Measurements from ENCODE around the gene DCTPP1. TPM values are rescaled to one million over a fixed set of nuclear protein-coding genes. Genes with fewer than 3 reads are reported as not detected.

The DCTPP1 gene
- total and polyA plus RNA-seq, 4 experiments from 2014 or later = 15.0 to 115 (median 52.5) TPM

- Histone ChIP-seq H3K9me3 (ENCODE audit: control insufficient read depth in 1 of 2, low read length in 2 of 2) (no peaks in the 10 kb centered on the region), H3K36me3 (ENCODE audit: insufficient read depth, low read length) (no peaks in the 10 kb centered on the region), H3K27ac (ENCODE audit: low read depth, low read length) (peak overlapping the region; percentile 96), H3K27me3 (ENCODE audit: insufficient read depth, low read length) (no peaks in the 10 kb centered on the region), H3K4me3 (ENCODE audit: low read length in 2 of 2) (peak overlapping the region; percentile 92 to 94), H3K4me1 (ENCODE audit: insufficient read depth, low read length) (peaks cover 30% of the 10 kb centered on the region)
- intact Hi-C loops (cut with micrococcal nuclease) = loop anchor here (1.0 to 2.0 kb wide), 5 partner anchors 14 to 214 kb away; partner anchors contain the start of genes DCTPP1, FBRS, ITGAL and ZNF768
- ChIA-PET POLR2A (ENCODE audit: partially characterized antibody) (interaction anchor here (0.7 to 29.5 kb wide), 14 partner anchors 10 to 329 kb away, joined by 3 to 1162 read pairs (median 4); partner anchors contain the start of genes DCTPP1, ITGAL and ZNF747), CTCF (ENCODE audit: partially characterized antibody) (interaction anchor here (0.6 to 7.7 kb wide), 7 partner anchors 9 to 346 kb away, joined by 3 to 143 read pairs (median 4); partner anchors contain the start of genes DCTPP1, ITGAL and ZNF747)
- Mint-ChIP-seq H3K27me3 (no peaks in the 10 kb centered on the region), H3K9me3 (no peaks in the 10 kb centered on the region), H3K4me1 (peaks cover 22 to 37% (median 29%) of the 10 kb centered on the region in 4 donors), H3K27ac (peak overlapping the region in 6 of 7 donors; percentile 27 to 90 (median 72)), H3K4me3 (peak overlapping the region; percentile 82 to 97 (median 89)), H3K36me3 (peaks cover 15 to 16% of the 10 kb centered on the region in 2 donors)
- no peak for DNase-seq
Observed at GRCh38 chr16:30444231-30445148, 14.7 kb upstream of the DCTPP1 start.

GRCh38 chr16:30443631-30444030, 13.8 kb upstream of the DCTPP1 start:
- no peaks in the 10 kb centered on the region for H3K9me3 Mint-ChIP-seq
- peaks cover 22 to 35% (median 29%) of the 10 kb centered on the region in 4 donors for H3K4me1 Mint-ChIP-seq
- intact Hi-C loops (cut with micrococcal nuclease) = loop anchor here (2.0 kb wide), 1 partner anchor 83 kb away; the partner anchor contains the start of gene ZNF768

GRCh38 chr16:30439720-30440348, 10.0 kb upstream of the DCTPP1 start:
- Histone ChIP-seq H3K4me1 (ENCODE audit: insufficient read depth, low read length) (peaks cover 19% of the 10 kb centered on the region), H3K4me3 (ENCODE audit: low read length in 2 of 2) (no peak overlapping the region), H3K9me3 (ENCODE audit: control insufficient read depth in 1 of 2, low read length in 2 of 2) (no peaks in the 10 kb centered on the region), H3K27ac (ENCODE audit: low read depth, low read length) (no peak overlapping the region), H3K36me3 (ENCODE audit: insufficient read depth, low read length) (no peaks in the 10 kb centered on the region), H3K27me3 (ENCODE audit: insufficient read depth, low read length) (no peaks in the 10 kb centered on the region)
- peaks cover 12 to 14% of the 10 kb centered on the region in 2 donors for H3K36me3 Mint-ChIP-seq
- DNase-seq = no peak
- intact Hi-C loops (cut with micrococcal nuclease) = no loop called here
- ChIA-PET CTCF (ENCODE audit: partially characterized antibody) (interaction anchor here (1.2 kb wide), 1 partner anchor 158 kb away, joined by 3 read pairs; no protein-coding TSS in a partner anchor), POLR2A (ENCODE audit: partially characterized antibody) (interaction anchor here (1.5 to 29.5 kb wide), 2 partner anchors 22 to 46 kb away, joined by 4 to 1162 read pairs; partner anchors contain the start of gene ITGAL)
- H3K27me3 Mint-ChIP-seq = no peaks in the 10 kb centered on the region
- H3K9me3 Mint-ChIP-seq = no peaks in the 10 kb centered on the region
- H3K4me1 Mint-ChIP-seq = peaks cover 15 to 32% (median 20%) of the 10 kb centered on the region in 4 donors
- peak overlapping the region in 1 of 8 donors; percentile 36 for H3K4me3 Mint-ChIP-seq
- no peak overlapping the region for H3K27ac Mint-ChIP-seq

More at GRCh38 chr16:30443631-30444030, 13.8 kb upstream of the DCTPP1 start:
- no peaks in the 10 kb centered on the region for H3K27me3 Mint-ChIP-seq
- no peak for DNase-seq
- no peak overlapping the region for H3K4me3 ChIP-seq (ENCODE audit: low read length in 2 of 2)
- H3K4me3 Mint-ChIP-seq = peak overlapping the region; percentile 66 to 97 (median 86)
- ChIA-PET POLR2A (ENCODE audit: partially characterized antibody) (interaction anchor here (1.2 to 29.5 kb wide), 5 partner anchors 14 to 74 kb away, joined by 3 to 1162 read pairs (median 24); partner anchors contain the start of genes DCTPP1 and ITGAL), CTCF (ENCODE audit: partially characterized antibody) (interaction anchor here (1.3 kb wide), 1 partner anchor 14 kb away, joined by 4 read pairs; the partner anchor contains the start of gene DCTPP1)
- H3K27ac ChIP-seq (ENCODE audit: low read depth, low read length) = no peak overlapping the region
- peaks cover 28% of the 10 kb centered on the region for H3K4me1 ChIP-seq (ENCODE audit: insufficient read depth, low read length)
- peaks cover 15 to 16% of the 10 kb centered on the region in 2 donors for H3K36me3 Mint-ChIP-seq
- no peaks in the 10 kb centered on the region for H3K27me3 ChIP-seq (ENCODE audit: insufficient read depth, low read length)
- H3K27ac Mint-ChIP-seq = peak overlapping the region in 3 of 7 donors; percentile 29 to 38 (median 37)
- no peaks in the 10 kb centered on the region for H3K9me3 ChIP-seq (ENCODE audit: control insufficient read depth in 1 of 2, low read length in 2 of 2)
- no peaks in the 10 kb centered on the region for H3K36me3 ChIP-seq (ENCODE audit: insufficient read depth, low read length)

GRCh38 chr16:30438835-30439234, 9.0 kb upstream of the DCTPP1 start:
- H3K36me3 Mint-ChIP-seq = peaks cover 9 to 10% of the 10 kb centered on the region in 2 donors
- ChIA-PET CTCF (ENCODE audit: partially characterized antibody) (no interaction called here), POLR2A (ENCODE audit: partially characterized antibody) (interaction anchor here (29.5 kb wide), 1 partner anchor 47 kb away, joined by 1162 read pairs; the partner anchor contains the start of gene ITGAL)
- no peak overlapping the region for H3K27ac ChIP-seq (ENCODE audit: low read depth, low read length)
- peak overlapping the region in 2 of 7 donors; percentile 51 to 60 for H3K27ac Mint-ChIP-seq
- no peaks in the 10 kb centered on the region for H3K27me3 Mint-ChIP-seq
- no peak overlapping the region for H3K4me3 Mint-ChIP-seq
- DNase-seq = no peak
- H3K27me3 ChIP-seq (ENCODE audit: insufficient read depth, low read length) = no peaks in the 10 kb centered on the region
- H3K4me1 Mint-ChIP-seq = peaks cover 12 to 32% (median 22%) of the 10 kb centered on the region in 4 donors
- intact Hi-C loops (cut with micrococcal nuclease) = no loop called here
- no peak overlapping the region for H3K4me3 ChIP-seq (ENCODE audit: low read length in 2 of 2)
- H3K9me3 Mint-ChIP-seq = no peaks in the 10 kb centered on the region
- H3K9me3 ChIP-seq (ENCODE audit: control insufficient read depth in 1 of 2, low read length in 2 of 2) = no peaks in the 10 kb centered on the region
- peaks cover 19% of the 10 kb centered on the region for H3K4me1 ChIP-seq (ENCODE audit: insufficient read depth, low read length)
- H3K36me3 ChIP-seq (ENCODE audit: insufficient read depth, low read length) = no peaks in the 10 kb centered on the region

GRCh38 chr16:30437511-30438046, 7.7 kb upstream of the DCTPP1 start:
- CTCF ChIA-PET (ENCODE audit: partially characterized antibody) = interaction anchor here (0.6 to 1.3 kb wide), 2 partner anchors 12 to 139 kb away, joined by 3 to 4 read pairs; no protein-coding TSS in a partner anchor

GRCh38 chr16:30434852-30435251, 5.0 kb upstream of the DCTPP1 start:
- Mint-ChIP-seq H3K4me1 (peaks cover 9 to 21% (median 18%) of the 10 kb centered on the region in 4 donors), H3K27me3 (no peaks in the 10 kb centered on the region), H3K36me3 (no peaks in the 10 kb centered on the region), H3K4me3 (peak overlapping the region in 3 of 8 donors; percentile 1 to 6 (median 3)), H3K9me3 (no peaks in the 10 kb centered on the region), H3K27ac (peak overlapping the region; percentile 10 to 91 (median 72))
- no peak for DNase-seq
- Histone ChIP-seq H3K9me3 (ENCODE audit: control insufficient read depth in 1 of 2, low read length in 2 of 2) (no peaks in the 10 kb centered on the region), H3K4me1 (ENCODE audit: insufficient read depth, low read length) (peaks cover 21% of the 10 kb centered on the region), H3K27me3 (ENCODE audit: insufficient read depth, low read length) (no peaks in the 10 kb centered on the region), H3K4me3 (ENCODE audit: low read length in 2 of 2) (no peak overlapping the region), H3K27ac (ENCODE audit: low read depth, low read length) (no peak overlapping the region), H3K36me3 (ENCODE audit: insufficient read depth, low read length) (no peaks in the 10 kb centered on the region)
- POLR2A ChIA-PET (ENCODE audit: partially characterized antibody) = interaction anchor here (1.4 to 29.5 kb wide), 2 partner anchors 10 to 51 kb away, joined by 5 to 1162 read pairs; partner anchors contain the start of genes ITGAL and SEPHS2
- intact Hi-C loops (cut with micrococcal nuclease) = no loop called here
- CTCF ChIA-PET (ENCODE audit: partially characterized antibody) = no interaction called here

More at GRCh38 chr16:30437511-30438046, 7.7 kb upstream of the DCTPP1 start:
- Histone ChIP-seq H3K9me3 (ENCODE audit: control insufficient read depth in 1 of 2, low read length in 2 of 2) (no peaks in the 10 kb centered on the region), H3K4me1 (ENCODE audit: insufficient read depth, low read length) (peaks cover 13% of the 10 kb centered on the region), H3K27me3 (ENCODE audit: insufficient read depth, low read length) (no peaks in the 10 kb centered on the region), H3K36me3 (ENCODE audit: insufficient read depth, low read length) (no peaks in the 10 kb centered on the region), H3K4me3 (ENCODE audit: low read length in 2 of 2) (no peak overlapping the region), H3K27ac (ENCODE audit: low read depth, low read length) (no peak overlapping the region)
- H3K4me1 Mint-ChIP-seq = peaks cover 9 to 24% (median 17%) of the 10 kb centered on the region in 4 donors
- no peaks in the 10 kb centered on the region for H3K36me3 Mint-ChIP-seq
- peak overlapping the region in 2 of 7 donors; percentile 64 to 78 for H3K27ac Mint-ChIP-seq
- H3K9me3 Mint-ChIP-seq = no peaks in the 10 kb centered on the region
- no peak for DNase-seq
- intact Hi-C loops (cut with micrococcal nuclease) = no loop called here
- H3K4me3 Mint-ChIP-seq = no peak overlapping the region
- POLR2A ChIA-PET (ENCODE audit: partially characterized antibody) = interaction anchor here (29.5 kb wide), 1 partner anchor 48 kb away, joined by 1162 read pairs; the partner anchor contains the start of gene ITGAL
- no peaks in the 10 kb centered on the region for H3K27me3 Mint-ChIP-seq

Measured in CD4-positive, alpha-beta memory T cell (primary cell).